ENCODE results near the gene JUND.

GRCh38 chr19:18280247-18281081 lies 958 bp downstream of the JUND start:
- TF ChIP-seq CTCF (IDR thresholded peaks at IDR 0.05), result peak in 1 of 6 experiments; percentile 20
- TF ChIP-seq POLR2A (IDR thresholded peaks at IDR 0.05), result peak; percentile 92 to 95

Measured in Peyer's patch (tissue), 4 donors.